Measurements from ENCODE around the gene STMN3.

The STMN3 gene

GRCh38 chr20:63664143-63664851 lies 11.1 kb upstream of the STMN3 start:
- no peaks in the 10 kb centered on the region for H3K27me3 ChIP-seq (replicated peaks; ENCODE audit: control insufficient read depth, insufficient read depth, low read length)
- peaks cover 32% of the 10 kb centered on the region for H3K36me3 ChIP-seq (ENCODE audit: control insufficient read depth, insufficient read depth, low read length)
- H3K4me3 ChIP-seq (replicated peaks; ENCODE audit: low read depth, low read length): no peak overlapping the region
- TF ChIP-seq, protein P1, sequence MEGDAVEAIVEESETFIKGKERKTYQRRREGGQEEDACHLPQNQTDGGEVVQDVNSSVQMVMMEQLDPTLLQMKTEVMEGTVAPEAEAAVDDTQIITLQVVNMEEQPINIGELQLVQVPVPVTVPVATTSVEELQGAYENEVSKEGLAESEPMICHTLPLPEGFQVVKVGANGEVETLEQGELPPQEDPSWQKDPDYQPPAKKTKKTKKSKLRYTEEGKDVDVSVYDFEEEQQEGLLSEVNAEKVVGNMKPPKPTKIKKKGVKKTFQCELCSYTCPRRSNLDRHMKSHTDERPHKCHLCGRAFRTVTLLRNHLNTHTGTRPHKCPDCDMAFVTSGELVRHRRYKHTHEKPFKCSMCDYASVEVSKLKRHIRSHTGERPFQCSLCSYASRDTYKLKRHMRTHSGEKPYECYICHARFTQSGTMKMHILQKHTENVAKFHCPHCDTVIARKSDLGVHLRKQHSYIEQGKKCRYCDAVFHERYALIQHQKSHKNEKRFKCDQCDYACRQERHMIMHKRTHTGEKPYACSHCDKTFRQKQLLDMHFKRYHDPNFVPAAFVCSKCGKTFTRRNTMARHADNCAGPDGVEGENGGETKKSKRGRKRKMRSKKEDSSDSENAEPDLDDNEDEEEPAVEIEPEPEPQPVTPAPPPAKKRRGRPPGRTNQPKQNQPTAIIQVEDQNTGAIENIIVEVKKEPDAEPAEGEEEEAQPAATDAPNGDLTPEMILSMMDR (IDR thresholded peaks at IDR 0.05; ENCODE audit: insufficient read depth, low read length, poor library complexity, severe bottlenecking): no peak
- DNase-seq (ENCODE audit: extremely low read depth, insufficient read length): no peak

DNA sequence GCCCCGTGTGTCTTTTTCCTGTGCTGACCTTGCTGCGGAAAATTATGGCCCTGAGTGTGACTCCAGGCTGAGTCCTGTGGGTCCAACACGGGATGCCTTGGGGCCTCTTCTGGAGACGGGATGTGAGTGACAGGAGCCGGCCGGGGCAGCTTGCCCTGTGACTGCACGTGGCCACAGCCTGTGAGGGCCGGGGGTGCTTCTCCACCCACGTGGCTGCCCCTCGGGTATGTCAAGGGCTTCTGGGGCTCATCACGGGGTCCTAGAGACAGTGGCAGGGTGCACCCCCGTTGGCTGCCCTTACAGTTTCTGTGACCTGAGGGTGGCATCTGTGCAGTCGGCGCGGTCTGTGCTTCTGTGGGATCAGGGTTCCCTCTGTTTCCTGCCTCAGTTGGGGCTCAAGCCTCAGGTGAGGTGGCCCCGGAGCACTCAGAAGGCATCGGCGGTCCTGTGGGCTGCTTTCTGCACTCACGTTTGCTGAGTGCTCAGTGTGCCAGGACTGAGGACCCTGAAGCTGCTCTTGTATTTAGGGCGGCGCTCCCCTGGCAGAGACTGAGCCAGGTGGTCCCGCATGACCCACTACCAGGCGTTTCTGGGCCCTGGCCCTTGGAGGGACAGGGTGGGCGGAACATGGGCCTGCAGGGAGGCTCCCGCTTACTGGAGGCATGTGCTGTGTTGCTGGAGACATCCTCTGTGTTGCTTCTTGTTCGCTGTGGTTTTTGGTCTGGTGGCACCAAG lies 10.3 kb upstream of the STMN3 start:
- DNase-seq (ENCODE audit: extremely low read depth, insufficient read length): no peak
- TF ChIP-seq, protein P1 (IDR thresholded peaks at IDR 0.05; ENCODE audit: insufficient read depth, low read length, poor library complexity, severe bottlenecking): no peak
- Histone ChIP-seq H3K27me3 (replicated peaks; ENCODE audit: control insufficient read depth, insufficient read depth, low read length) (no peaks in the 10 kb centered on the region), H3K4me3 (replicated peaks; ENCODE audit: low read depth, low read length) (no peak overlapping the region), H3K36me3 (ENCODE audit: control insufficient read depth, insufficient read depth, low read length) (peaks cover 31% of the 10 kb centered on the region)

- Histone ChIP-seq H3K36me3 (ENCODE audit: control insufficient read depth, insufficient read depth, low read length) (peaks cover 28% of the 10 kb centered on the region), H3K4me3 (replicated peaks; ENCODE audit: low read depth, low read length) (no peak overlapping the region), H3K27me3 (replicated peaks; ENCODE audit: control insufficient read depth, insufficient read depth, low read length) (no peaks in the 10 kb centered on the region)
- TF ChIP-seq, protein P1 (IDR thresholded peaks at IDR 0.05; ENCODE audit: insufficient read depth, low read length, poor library complexity, severe bottlenecking): no peak
- no peak for DNase-seq (ENCODE audit: extremely low read depth, insufficient read length)
Measured at GRCh38 chr20:63662813-63663189, 9.6 kb upstream of the STMN3 start.

DNA sequence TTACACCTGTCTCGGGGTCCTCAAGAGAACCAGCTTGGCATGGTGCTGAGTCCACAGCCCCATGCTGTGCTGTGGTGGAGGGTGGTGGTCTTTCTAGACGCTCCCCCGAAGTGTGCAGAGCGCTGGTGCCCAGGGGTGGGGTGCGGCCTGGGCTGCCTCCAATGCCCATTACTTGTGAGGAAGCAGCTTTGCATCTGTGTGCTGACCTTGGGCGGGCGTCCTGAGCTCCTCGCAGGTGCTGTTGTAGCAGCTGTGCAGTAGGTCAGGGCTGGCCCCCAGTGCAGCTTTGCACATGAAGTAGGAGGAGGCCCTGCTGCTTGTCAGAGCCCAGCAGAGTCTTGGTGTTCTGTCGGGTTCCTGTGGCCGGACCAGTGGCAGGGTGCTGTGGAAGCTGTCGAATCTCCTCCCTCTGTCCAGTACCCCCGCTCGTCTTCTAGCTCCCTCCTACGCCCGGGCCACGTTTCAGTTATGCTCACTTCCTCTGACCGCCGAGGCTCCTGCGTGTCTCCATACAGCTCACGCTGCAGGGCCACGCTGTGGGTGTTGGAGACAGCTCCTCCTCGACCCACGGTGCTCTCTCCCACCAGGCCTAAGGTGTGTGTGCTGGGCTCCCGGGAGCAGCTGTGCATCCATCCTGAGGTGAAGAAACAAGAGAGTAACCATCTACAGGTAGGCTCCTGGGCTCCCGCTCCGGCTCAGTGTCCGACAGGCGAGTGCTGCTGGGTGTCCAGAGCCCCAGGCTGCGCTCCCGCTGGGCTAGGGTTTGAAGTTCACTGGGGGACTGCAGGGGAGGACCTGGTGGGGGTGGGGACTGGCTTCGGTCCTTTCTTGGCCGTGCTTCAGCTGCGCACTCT lies 9.0 kb upstream of the STMN3 start:
- Histone ChIP-seq H3K4me3 (replicated peaks; ENCODE audit: low read depth, low read length) (no peak overlapping the region), H3K27me3 (replicated peaks; ENCODE audit: control insufficient read depth, insufficient read depth, low read length) (no peaks in the 10 kb centered on the region), H3K36me3 (ENCODE audit: control insufficient read depth, insufficient read depth, low read length) (peaks cover 24% of the 10 kb centered on the region)
- TF ChIP-seq, protein P1 (IDR thresholded peaks at IDR 0.05; ENCODE audit: insufficient read depth, low read length, poor library complexity, severe bottlenecking): no peak
- no peak for DNase-seq (ENCODE audit: extremely low read depth, insufficient read length)

DNA sequence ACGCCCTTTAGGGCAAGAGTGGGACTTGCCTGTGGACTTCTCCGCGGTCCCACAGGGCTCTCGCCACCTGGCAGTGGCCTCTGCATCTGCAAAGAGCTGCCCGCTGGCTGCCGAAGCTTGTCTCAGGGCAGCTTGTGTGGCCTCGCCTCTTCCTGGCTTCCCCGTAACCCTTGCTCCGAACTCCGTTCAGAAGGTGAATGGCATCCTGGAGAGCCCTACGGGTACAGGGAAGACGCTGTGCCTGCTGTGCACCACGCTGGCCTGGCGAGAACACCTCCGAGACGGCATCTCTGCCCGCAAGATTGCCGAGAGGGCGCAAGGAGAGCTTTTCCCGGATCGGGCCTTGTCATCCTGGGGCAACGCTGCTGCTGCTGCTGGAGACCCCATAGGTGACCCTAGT lies 7.9 kb upstream of the STMN3 start:
- TF ChIP-seq, protein P1 (IDR thresholded peaks at IDR 0.05; ENCODE audit: insufficient read depth, low read length, poor library complexity, severe bottlenecking): no peak
- Histone ChIP-seq H3K27me3 (replicated peaks; ENCODE audit: control insufficient read depth, insufficient read depth, low read length) (no peaks in the 10 kb centered on the region), H3K36me3 (ENCODE audit: control insufficient read depth, insufficient read depth, low read length) (peaks cover 21% of the 10 kb centered on the region), H3K4me3 (replicated peaks; ENCODE audit: low read depth, low read length) (no peak overlapping the region)
- DNase-seq (ENCODE audit: extremely low read depth, insufficient read length): no peak

Measured in GM06990 (cell line).